ENCODE data around the gene PHF14.

Gene PHF14

DNA sequence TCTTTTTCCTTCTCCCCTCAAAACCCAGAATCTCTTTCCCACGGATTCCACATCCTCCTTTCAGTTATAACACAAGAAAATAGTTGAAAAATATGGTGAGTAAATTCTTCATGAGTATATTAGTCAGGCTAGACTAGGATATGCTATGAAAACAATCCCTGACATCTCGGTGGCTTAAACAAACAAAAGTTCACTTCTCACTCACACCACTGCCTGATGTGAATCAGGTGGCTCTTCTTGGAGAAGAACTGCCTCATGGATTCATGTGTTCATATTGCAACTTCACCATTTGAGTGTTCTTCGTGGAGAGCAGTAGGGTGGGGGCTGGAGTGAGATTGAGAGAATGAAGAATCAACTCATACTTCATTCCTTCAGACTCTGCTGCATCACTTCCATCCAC is 204.1 kb downstream of the PHF14 start:
- no peak for DNase-seq

DNA sequence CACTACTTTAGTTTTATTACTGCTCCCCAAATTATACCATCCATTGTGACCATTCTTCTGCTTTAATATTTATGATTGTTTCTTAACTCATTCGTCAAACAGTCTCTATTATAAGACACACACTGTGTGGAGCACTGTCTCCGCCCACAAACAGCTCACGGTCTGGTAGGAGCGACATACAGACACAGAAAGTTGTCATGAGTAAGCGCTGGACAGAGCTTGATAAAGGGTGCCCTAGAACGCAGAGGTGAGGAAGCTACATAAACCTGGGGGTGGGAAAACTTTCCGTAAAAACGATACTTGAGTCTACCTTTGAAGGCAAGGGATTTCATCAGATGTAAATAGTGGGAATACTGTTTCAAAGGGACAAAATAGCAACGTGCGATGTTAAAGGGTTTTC is 207.9 kb downstream of the PHF14 start:
- no peak for DNase-seq

- no peak for DNase-seq
These were observed 209.1 kb downstream of the PHF14 start for GRCh38 chr7:11182736-11183135.

GRCh38 chr7:11185179-11185815 is 211.6 kb downstream of the PHF14 start:
- DNase-seq, result no peak

- no peak for DNase-seq
These were observed 215.0 kb downstream of the PHF14 start for GRCh38 chr7:11188529-11189310.

- no peak for DNase-seq
These were observed 217.4 kb downstream of the PHF14 start for GRCh38 chr7:11191081-11191480.

DNA sequence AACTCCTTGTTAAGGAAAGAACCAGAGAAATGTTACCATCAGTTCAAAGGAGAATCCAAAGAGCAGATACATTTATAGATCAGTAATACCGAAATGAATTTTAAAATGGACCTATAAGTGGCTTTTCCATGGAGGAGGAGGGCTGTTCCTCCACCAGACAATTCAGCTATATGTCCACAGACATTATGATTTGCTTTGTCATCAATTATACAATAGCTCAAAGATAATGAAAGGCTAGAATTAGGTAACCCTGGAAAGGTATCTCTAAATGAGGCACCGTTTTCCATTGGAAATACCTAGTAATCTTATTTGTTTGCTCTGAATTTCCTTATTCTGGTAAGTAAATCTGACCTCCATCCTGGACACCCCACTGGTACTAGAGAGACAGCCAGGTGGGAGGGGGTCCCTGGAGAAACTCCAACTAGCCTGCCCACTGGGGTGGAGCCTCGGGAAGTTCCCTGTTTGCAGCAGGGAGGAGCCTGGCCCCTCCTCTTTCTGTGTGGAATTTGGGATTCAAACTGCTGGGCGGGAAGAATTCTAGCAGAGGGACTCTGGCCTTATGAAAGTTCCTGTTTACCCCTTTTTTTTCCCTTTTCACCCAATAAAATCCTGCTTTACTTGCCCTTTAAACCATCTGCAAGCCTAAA is 218.0 kb downstream of the PHF14 start:
- no peak for DNase-seq

GRCh38 chr7:11192506-11192905 is 218.8 kb downstream of the PHF14 start:
- DNase-seq, result no peak

GRCh38 chr7:11193131-11193867 is 219.6 kb downstream of the PHF14 start:
- DNase-seq, result no peak

GRCh38 chr7:11193888-11194287 is 220.2 kb downstream of the PHF14 start:
- no peak for DNase-seq

DNA sequence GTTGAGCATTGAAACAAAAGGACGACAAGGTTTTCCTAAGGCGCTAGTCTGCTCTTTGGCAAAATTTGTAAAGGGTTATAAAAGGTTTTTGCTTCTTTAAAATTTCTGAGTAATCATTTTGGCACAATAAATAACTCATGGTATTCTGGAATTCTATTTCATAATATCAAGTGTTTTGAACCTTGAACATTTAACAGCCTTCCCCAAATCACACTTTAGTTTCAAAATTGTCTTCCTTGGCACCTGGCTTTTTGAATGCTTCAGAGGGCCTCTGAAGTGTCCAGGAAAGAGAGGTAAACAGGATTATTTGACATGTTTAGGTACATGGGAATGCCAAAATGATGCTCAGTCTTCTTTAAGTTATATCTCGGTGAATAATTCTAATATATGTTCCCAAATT is 220.8 kb downstream of the PHF14 start:
- DNase-seq, result no peak

GRCh38 chr7:11195502-11195901 is 221.8 kb downstream of the PHF14 start:
- no peak for DNase-seq

GRCh38 chr7:11196143-11196542 is 222.5 kb downstream of the PHF14 start:
- DNase-seq, result no peak

GRCh38 chr7:11203224-11203623 is 229.6 kb downstream of the PHF14 start:
- DNase-seq, result no peak

DNA sequence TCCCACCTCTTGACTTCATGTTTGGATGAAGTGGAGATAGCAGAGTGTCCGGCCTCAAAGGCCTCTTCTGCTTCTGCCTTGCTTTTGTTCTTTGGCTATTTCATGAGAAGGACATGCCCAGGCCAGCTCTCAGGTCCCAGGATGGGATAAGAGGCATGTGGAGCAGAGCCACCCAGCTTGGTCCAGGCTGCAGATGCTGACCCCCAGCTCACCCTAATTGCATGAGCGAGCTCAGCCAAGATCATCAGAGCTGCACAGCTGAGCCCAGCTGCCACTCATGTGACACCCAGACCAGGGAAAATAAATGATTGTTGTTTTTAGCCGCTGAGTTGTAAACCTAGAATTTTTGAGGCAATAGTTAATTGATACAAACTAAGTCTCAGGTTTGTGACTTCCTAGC is 230.0 kb downstream of the PHF14 start:
- no peak for DNase-seq

- no peak for DNase-seq
These were observed 232.7 kb downstream of the PHF14 start for GRCh38 chr7:11206177-11206899.

- no peak for DNase-seq
These were observed 233.9 kb downstream of the PHF14 start for GRCh38 chr7:11207565-11207964.

DNA sequence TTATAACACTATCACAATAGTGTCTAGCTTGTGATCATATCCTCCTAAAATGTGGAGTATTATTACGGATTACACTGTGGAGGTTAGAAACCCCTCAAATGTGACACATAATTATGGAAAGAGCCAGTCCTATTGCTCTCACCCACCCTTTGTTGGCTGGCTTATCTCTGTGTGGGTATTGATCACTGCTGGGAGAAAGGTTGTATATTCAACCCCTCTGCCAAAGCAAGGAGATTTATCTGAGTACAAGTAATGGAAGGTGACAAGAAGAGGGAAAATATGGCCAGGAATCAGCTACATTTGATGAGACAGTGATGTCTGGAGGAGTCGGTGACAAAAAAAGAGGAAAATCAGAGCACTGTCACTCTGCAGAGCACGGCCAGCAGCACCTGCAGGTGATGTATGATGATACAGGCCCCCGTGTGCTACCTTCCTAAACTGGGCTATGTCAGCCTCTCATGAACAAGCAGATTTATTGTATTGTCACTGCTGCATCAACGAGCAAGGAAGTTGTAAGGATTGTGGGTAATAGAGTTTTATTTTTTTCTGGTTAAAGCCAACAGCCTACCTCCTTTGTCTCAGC is 235.3 kb downstream of the PHF14 start:
- no peak for DNase-seq

- no peak for DNase-seq
These were observed 236.7 kb downstream of the PHF14 start for GRCh38 chr7:11210374-11210773.

DNA sequence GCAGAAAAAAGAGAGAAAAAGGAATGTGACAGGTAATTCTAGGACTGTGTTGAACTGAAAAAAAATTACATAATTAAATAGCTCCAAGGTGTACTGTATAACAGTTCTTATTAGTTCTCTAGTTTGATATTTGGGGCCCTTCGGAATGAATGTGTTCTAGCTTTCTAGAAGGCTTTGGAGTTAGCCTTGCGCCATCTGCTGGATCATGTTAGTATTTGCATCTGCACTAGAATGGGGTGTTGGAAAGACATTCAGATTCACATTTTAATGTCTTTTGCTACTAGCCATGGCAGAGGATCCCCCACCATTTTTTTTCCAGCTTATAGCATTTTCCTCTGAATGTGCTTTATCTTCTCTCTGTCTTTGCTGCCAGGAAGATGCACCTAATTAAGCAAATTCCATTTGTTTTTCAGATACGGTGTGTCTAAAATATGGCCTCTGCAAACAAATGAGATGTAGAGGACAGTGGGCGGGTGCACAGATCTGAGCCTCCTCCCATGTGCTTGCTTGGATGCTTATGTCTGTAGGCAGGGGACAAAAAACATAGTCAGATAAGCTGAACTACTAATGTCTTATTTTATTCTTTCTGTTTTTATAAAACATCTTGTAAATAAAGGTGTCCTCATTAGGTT is 238.5 kb downstream of the PHF14 start:
- no peak for DNase-seq

DNA sequence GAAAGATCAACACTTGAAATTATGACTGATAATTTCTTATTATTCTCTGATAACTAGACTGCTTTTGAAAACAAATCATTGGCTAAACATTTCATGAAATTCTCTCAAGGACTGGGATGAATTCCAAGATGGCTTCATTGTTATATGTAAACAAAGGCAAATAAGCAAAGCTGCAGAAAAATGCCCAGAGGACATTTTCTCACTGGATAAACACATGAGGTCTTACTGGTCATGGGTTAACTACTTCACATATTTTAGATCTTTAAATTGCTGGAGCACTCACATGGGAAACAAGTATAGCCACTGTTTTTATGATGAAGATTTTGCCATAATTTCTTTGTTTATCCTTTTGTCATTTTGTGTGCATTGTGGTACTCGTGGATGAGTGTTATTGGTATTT is 239.1 kb downstream of the PHF14 start:
- DNase-seq, result no peak

DNA sequence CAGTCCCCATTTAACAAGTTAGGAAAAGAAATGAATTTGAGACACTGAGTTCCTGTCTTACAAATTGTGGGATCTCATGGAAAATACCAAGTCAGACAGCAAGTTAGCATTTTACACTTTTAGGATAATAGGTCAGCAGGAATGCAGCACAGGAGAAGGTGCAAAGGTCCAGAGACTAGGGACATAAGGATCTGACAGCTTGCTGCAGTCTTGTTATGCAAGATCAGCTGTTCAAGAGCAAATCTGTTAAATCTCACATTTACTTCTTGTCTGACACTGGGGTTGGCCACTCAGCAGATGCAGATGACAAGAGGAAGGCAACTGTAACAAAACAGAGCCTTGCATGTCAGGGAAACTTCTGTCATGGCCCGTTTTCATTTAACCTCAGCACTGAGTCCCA is 239.6 kb downstream of the PHF14 start:
- DNase-seq, result no peak

Data from SIG-M5 (cell line).